CD4-positive, alpha-beta T cell (primary cell): Measurements from ENCODE around the gene SNX20. TPM values are rescaled to one million over a fixed set of nuclear protein-coding genes. Genes with fewer than 3 reads are reported as not detected.

ENCODE experiments used
- ATAC-seq: fragments of 200-7000 bp; cut with Tn5 transposase; one replicate; pipeline ENCODE4 v1.10.0; 2022; ENCODE audit warnings: mild to moderate bottlenecking; ENCODE audit not compliant: poor library complexity
- CTCF ChIA-PET: fragments of 350-600 bp; sonication (Branson Sonifier 250); formaldehyde crosslinking; loops from one replicate; lab custom pipeline; 2021; ENCODE audit warnings: antibody characterized with exemption, inconsistent platforms; lab: Charles Lee
- POLR2A ChIA-PET: fragments of 350-600 bp; sonication (Branson Sonifier 250); formaldehyde crosslinking; loops from one replicate; lab custom pipeline; 2021; ENCODE audit warnings: antibody characterized with exemption, inconsistent platforms; lab: Charles Lee
- DNase-seq, 14 experiments: peaks; one replicate each; pipeline ENCODE4 v3.0.0-alpha.2; 2013 to 2020; ENCODE audit warnings: mixed read lengths in 2 of 14
- H3K27ac ChIP-seq, 2 donors: one replicate each; pipeline versions ENCODE4 v1.5.1 to v1.7.0; 2013; ENCODE audit warnings: low read length in 2 of 2, low read depth in 1 of 2, mild to moderate bottlenecking in 1 of 2
- H3K27me3 ChIP-seq, 2 experiments: 1 replicate in 1 of 2; 2 replicates in 1 of 2; pipeline versions ENCODE4 v1.6.1 to v1.7.0; 2013; ENCODE audit warnings: low read length in 2 of 2, control low read depth in 1 of 2, mild to moderate bottlenecking in 1 of 2, moderate library complexity in 1 of 2; ENCODE audit not compliant: insufficient read depth in 2 of 2, control insufficient read depth in 1 of 2
- H3K36me3 ChIP-seq: one replicate; pipeline ENCODE4 v1.6.1; 2013; ENCODE audit warnings: low read length, control low read depth; ENCODE audit not compliant: insufficient read depth
- H3K4me1 ChIP-seq: one replicate; pipeline ENCODE4 v1.6.1; 2013; ENCODE audit warnings: low read length, control low read depth; ENCODE audit not compliant: insufficient read depth
- H3K4me3 ChIP-seq: one replicate; pipeline ENCODE4 v1.5.1; 2013; ENCODE audit warnings: mild to moderate bottlenecking, low read length, moderate library complexity
- H3K9me3 ChIP-seq, 2 experiments: 1 replicate in 1 of 2; 2 replicates in 1 of 2; pipeline versions ENCODE4 v1.6.1 to v1.7.0; 2013; ENCODE audit warnings: low read length in 2 of 2, mild to moderate bottlenecking in 2 of 2, control low read depth in 1 of 2, moderate library complexity in 1 of 2; ENCODE audit not compliant: control insufficient read depth in 1 of 2, insufficient read depth in 1 of 2
- H3K27ac Mint-ChIP-seq: one replicate; pipeline ENCODE4 v1.8.0; 2020; ENCODE audit warnings: mixed read lengths
- H3K27me3 Mint-ChIP-seq: one replicate; pipeline ENCODE4 v1.8.0; 2021; ENCODE audit warnings: mixed read lengths
- H3K36me3 Mint-ChIP-seq: one replicate; pipeline ENCODE4 v1.8.0; 2021; ENCODE audit warnings: low read depth, mixed read lengths
- H3K4me1 Mint-ChIP-seq: one replicate; pipeline ENCODE4 v1.8.0; 2021; ENCODE audit warnings: low read depth, mixed read lengths
- H3K4me3 Mint-ChIP-seq: one replicate; pipeline ENCODE4 v1.8.0; 2020; ENCODE audit warnings: mild to moderate bottlenecking, mixed read lengths
- H3K9me3 Mint-ChIP-seq: one replicate; pipeline ENCODE4 v1.8.0; 2020; ENCODE audit warnings: mixed read lengths
- intact Hi-C, 2 experiments: fragments of 100-400 bp; cut with DNase I in 1 of 2; cut with micrococcal nuclease in 1 of 2; formaldehyde crosslinking; loops; one replicate each; pipeline versions ENCODE4 v1.15.1 to v1.9.0; 2023 to 2025; cut with DNase I, micrococcal nuclease
- total RNA-seq, 174 experiments: library from RNA in 2 of 174; stranded (reverse) in 2 of 174; gene quantifications; one replicate each; pipeline ENCODE4 v1.2.3 and lab custom pipeline; 2021 to 2026
- TF ChIP-seq, protein P1 (sequence below): fragments of 200-600 bp; IDR thresholded peaks from one replicate; pipeline ENCODE4 v1.8.0; 2022; ENCODE audit warnings: antibody characterized with exemption, mild to moderate bottlenecking

SNX20 gene
- total RNA-seq, 2 experiments from 2014 or later: 26.6 TPM

DNA sequence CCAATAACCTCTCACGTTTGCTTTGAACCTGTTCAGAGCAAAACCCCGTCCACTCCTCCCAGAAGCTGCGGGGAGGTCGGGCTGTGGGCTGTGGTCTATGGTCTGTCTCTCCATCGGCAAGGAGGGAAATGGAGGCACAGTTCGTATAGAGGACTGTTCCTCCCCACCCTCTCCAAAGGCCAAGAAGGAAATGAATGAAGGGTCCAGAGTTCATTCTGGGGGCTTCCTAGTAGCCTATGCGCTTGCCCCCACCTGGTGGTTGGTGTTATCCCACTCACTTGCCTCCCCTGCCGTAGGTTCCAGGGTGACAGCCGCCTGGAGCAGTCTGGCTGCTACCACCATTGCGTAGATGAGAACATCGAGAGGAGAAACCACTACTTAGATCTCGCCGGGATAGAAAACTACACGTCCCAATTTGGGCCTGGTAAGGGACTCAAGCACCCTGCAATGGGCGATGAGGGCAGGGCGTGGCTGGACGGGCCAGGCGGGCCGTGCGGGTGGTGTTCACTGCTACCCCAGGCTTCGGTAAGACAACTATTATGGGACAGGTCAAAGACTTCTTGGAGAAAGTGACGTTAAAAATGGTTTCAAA lies 49.0 kb downstream of the SNX20 start:
- no peaks in the 10 kb centered on the region for H3K36me3 ChIP-seq
- H3K9me3 ChIP-seq: no peaks in the 10 kb centered on the region
- Mint-ChIP-seq H3K27me3 (no peaks in the 10 kb centered on the region), H3K4me3 (no peak overlapping the region), H3K36me3 (peaks cover 31% of the 10 kb centered on the region), H3K9me3 (no peaks in the 10 kb centered on the region), H3K4me1 (peaks cover 12% of the 10 kb centered on the region), H3K27ac (no peak overlapping the region)
- no peak overlapping the region for H3K27ac ChIP-seq
- TF ChIP-seq, protein P1, sequence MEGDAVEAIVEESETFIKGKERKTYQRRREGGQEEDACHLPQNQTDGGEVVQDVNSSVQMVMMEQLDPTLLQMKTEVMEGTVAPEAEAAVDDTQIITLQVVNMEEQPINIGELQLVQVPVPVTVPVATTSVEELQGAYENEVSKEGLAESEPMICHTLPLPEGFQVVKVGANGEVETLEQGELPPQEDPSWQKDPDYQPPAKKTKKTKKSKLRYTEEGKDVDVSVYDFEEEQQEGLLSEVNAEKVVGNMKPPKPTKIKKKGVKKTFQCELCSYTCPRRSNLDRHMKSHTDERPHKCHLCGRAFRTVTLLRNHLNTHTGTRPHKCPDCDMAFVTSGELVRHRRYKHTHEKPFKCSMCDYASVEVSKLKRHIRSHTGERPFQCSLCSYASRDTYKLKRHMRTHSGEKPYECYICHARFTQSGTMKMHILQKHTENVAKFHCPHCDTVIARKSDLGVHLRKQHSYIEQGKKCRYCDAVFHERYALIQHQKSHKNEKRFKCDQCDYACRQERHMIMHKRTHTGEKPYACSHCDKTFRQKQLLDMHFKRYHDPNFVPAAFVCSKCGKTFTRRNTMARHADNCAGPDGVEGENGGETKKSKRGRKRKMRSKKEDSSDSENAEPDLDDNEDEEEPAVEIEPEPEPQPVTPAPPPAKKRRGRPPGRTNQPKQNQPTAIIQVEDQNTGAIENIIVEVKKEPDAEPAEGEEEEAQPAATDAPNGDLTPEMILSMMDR: no peak
- H3K27me3 ChIP-seq: no peaks in the 10 kb centered on the region
- POLR2A ChIA-PET: no interaction called here
- DNase-seq (no peak), ATAC-seq (no peak)
- peaks cover 17% of the 10 kb centered on the region for H3K4me1 ChIP-seq
- intact Hi-C loops: no loop called here
- CTCF ChIA-PET: no interaction called here
- H3K4me3 ChIP-seq: no peak overlapping the region

DNA sequence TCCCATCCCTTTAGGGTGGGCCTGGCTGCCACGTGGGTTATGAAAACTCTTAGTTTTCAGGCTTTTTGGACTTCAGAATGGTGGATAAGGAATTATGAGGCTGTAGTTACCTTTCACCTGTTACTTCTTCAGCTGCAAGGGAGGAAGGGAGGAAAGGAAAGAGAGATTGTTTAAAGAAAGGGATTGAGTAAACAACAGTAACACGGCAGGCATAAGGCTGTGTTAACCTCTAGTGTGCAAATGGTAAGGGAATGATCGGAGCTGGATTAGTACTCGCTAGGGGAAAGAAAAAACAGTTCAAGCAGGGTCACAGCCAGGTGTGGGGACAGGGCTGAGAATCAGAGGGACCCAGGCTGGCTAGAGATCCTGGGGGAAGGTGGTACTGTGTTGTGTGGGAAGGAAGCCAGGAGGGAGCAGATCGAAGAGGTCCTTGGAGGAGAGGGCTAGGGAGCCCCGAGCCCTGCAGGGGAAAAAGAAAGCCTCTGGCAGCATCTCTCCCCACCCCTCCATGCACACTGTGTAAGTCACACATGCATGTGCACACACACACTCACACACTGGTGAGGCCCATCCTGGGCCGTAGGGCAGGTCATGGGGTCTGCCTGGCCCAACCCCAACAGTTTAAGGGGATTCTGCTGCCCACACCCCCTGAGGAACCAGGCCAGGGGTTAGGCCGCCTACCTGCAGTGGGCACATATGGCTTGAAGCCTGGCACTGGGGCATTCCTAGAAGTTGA lies 49.7 kb downstream of the SNX20 start:
- Mint-ChIP-seq H3K36me3 (peaks cover 37% of the 10 kb centered on the region), H3K4me3 (no peak overlapping the region), H3K9me3 (no peaks in the 10 kb centered on the region), H3K27ac (no peak overlapping the region), H3K27me3 (no peaks in the 10 kb centered on the region), H3K4me1 (peaks cover 18% of the 10 kb centered on the region)
- Histone ChIP-seq H3K4me1 (peaks cover 24% of the 10 kb centered on the region), H3K27ac (no peak overlapping the region), H3K36me3 (no peaks in the 10 kb centered on the region), H3K9me3 (no peaks in the 10 kb centered on the region), H3K4me3 (no peak overlapping the region), H3K27me3 (no peaks in the 10 kb centered on the region)
- POLR2A ChIA-PET: no interaction called here
- ATAC-seq (no peak), DNase-seq (no peak)
- CTCF ChIA-PET: no interaction called here
- intact Hi-C loops: no loop called here
- TF ChIP-seq, protein P1: no peak

DNA sequence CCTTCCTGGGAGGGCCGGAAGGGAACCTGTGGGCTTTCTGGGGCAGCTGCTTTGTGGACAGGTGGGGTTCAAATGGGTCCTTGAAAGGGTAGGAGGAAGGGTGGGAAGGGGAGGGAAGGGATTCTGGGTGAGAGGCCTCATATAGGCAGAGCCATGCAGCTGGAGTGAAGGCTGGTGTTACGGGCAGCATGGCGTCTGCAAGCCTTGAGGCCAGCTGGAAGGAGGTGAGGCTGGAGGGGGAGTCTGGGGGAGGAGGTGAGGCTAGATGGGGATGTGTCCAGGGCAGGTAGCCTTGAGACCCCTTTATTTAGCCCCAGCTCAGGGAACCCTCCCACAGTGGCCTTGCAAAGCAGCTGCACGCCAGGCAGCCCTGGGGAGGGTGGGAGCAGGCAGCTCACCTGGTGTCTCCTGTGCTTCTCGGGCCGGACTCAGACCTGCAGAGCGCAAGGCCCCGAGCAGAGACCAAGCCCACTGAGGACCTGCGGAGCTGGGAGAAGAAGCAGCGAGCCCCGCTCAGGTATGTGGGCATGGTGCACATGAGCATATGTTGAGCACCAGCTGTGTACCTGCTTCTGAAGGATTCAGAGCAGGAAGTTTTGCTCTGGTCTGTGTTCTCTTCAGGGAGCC lies 50.6 kb downstream of the SNX20 start:
- ChIA-PET POLR2A (no interaction called here), CTCF (no interaction called here)
- intact Hi-C loops: no loop called here
- Mint-ChIP-seq H3K27me3 (no peaks in the 10 kb centered on the region), H3K36me3 (peaks cover 37% of the 10 kb centered on the region), H3K9me3 (no peaks in the 10 kb centered on the region), H3K27ac (no peak overlapping the region), H3K4me3 (no peak overlapping the region), H3K4me1 (peaks cover 20% of the 10 kb centered on the region)
- Histone ChIP-seq H3K4me3 (no peak overlapping the region), H3K4me1 (peaks cover 22% of the 10 kb centered on the region), H3K27ac (no peak overlapping the region), H3K36me3 (peaks cover 2% of the 10 kb centered on the region), H3K9me3 (no peaks in the 10 kb centered on the region), H3K27me3 (no peaks in the 10 kb centered on the region)
- DNase-seq: no peak
- no peak for ATAC-seq
- TF ChIP-seq, protein P1: no peak
